ENCODE results near the gene SYT7. TPM values are rescaled to one million over a fixed set of nuclear protein-coding genes. Genes with fewer than 3 reads are reported as not detected.

SYT7 gene
- total and polyA plus RNA-seq, 4 donors, result 1.7 to 10.6 (median 3.8) TPM

GRCh38 chr11:61533039-61533375, 47.9 kb downstream of the SYT7 start:
- ATAC-seq (ENCODE audit: insufficient read depth, low FRiP score) (no peak), DNase-seq (no peak)
- Histone ChIP-seq H3K4me3 (no peak overlapping the region), H3K36me3 (ENCODE audit: control insufficient read depth in 4 of 4, insufficient read depth in 4 of 4, low read length in 4 of 4) (no peaks in the 10 kb centered on the region), H3K9me3 (ENCODE audit: control insufficient read depth in 4 of 4, insufficient read depth in 3 of 4, low read length in 3 of 4) (no peaks in the 10 kb centered on the region), H3K9ac (ENCODE audit: insufficient read depth in 1 of 2, low read length in 2 of 2) (no peak overlapping the region), H3K4me1 (ENCODE audit: control insufficient read depth in 5 of 5, insufficient read depth in 5 of 5, low read length in 5 of 5) (peaks cover 0 to 34% (median 17%) of the 10 kb centered on the region in 5 donors), H3K27me3 (ENCODE audit: control insufficient read depth in 3 of 3, insufficient read depth in 3 of 3, low read length in 2 of 3) (no peaks in the 10 kb centered on the region), H3K27ac (ENCODE audit: low read depth in 1 of 2, low read length in 1 of 2) (no peak overlapping the region)
- no peak for TF ChIP-seq CTCF (IDR thresholded peaks at IDR 0.05; ENCODE audit: control extremely low read depth, extremely low read depth)
- WGBS, 2 donors, result 87 to 93% methylated on average over 16 of the region's 16 CpGs

- no peak overlapping the region for H3K4me3 ChIP-seq
- H3K9ac ChIP-seq (ENCODE audit: insufficient read depth in 1 of 2, low read length in 2 of 2), result no peak overlapping the region
- no peak for TF ChIP-seq CTCF (IDR thresholded peaks at IDR 0.05; ENCODE audit: control extremely low read depth, extremely low read depth)
- H3K27ac ChIP-seq (ENCODE audit: low read depth in 1 of 2, low read length in 1 of 2), result no peak overlapping the region
- 78 to 79% methylated on average over 10 of the region's 10 CpGs for WGBS, 2 donors
- ATAC-seq (ENCODE audit: insufficient read depth, low FRiP score) (no peak), DNase-seq (no peak)
- H3K9me3 ChIP-seq (ENCODE audit: control insufficient read depth in 4 of 4, insufficient read depth in 3 of 4, low read length in 3 of 4), result no peaks in the 10 kb centered on the region
- H3K27me3 ChIP-seq (ENCODE audit: control insufficient read depth in 3 of 3, insufficient read depth in 3 of 3, low read length in 2 of 3), result no peaks in the 10 kb centered on the region
- H3K36me3 ChIP-seq (ENCODE audit: control insufficient read depth in 4 of 4, insufficient read depth in 4 of 4, low read length in 4 of 4), result no peaks in the 10 kb centered on the region
- peaks cover 0 to 28% (median 17%) of the 10 kb centered on the region in 5 donors for H3K4me1 ChIP-seq (ENCODE audit: control insufficient read depth in 5 of 5, insufficient read depth in 5 of 5, low read length in 5 of 5)
These were observed 48.5 kb downstream of the SYT7 start for GRCh38 chr11:61532134-61533038.

- TF ChIP-seq CTCF (IDR thresholded peaks at IDR 0.05; ENCODE audit: control extremely low read depth, extremely low read depth), result no peak
- Histone ChIP-seq H3K9me3 (ENCODE audit: control insufficient read depth in 4 of 4, insufficient read depth in 3 of 4, low read length in 3 of 4) (no peaks in the 10 kb centered on the region), H3K4me3 (no peak overlapping the region), H3K27ac (ENCODE audit: low read depth in 1 of 2, low read length in 1 of 2) (no peak overlapping the region), H3K4me1 (ENCODE audit: control insufficient read depth in 5 of 5, insufficient read depth in 5 of 5, low read length in 5 of 5) (peaks cover 0 to 27% (median 17%) of the 10 kb centered on the region in 5 donors), H3K27me3 (ENCODE audit: control insufficient read depth in 3 of 3, insufficient read depth in 3 of 3, low read length in 2 of 3) (no peaks in the 10 kb centered on the region), H3K9ac (ENCODE audit: insufficient read depth in 1 of 2, low read length in 2 of 2) (no peak overlapping the region), H3K36me3 (ENCODE audit: control insufficient read depth in 4 of 4, insufficient read depth in 4 of 4, low read length in 4 of 4) (no peaks in the 10 kb centered on the region)
- WGBS, 2 donors, result 56 to 63% methylated on average over 3 of the region's 3 CpGs
- DNase-seq, result no peak
- ATAC-seq (ENCODE audit: insufficient read depth, low FRiP score), result no peak
These were observed 49.8 kb downstream of the SYT7 start for GRCh38 chr11:61531044-61531443.
